GM18519 (cell line): ENCODE results near the gene TSPAN9.

ENCODE experiments used
- ATAC-seq: cut with Tn5 transposase; IDR thresholded peaks from one replicate; pipeline ENCODE4 v1.9.1; 2021; ENCODE audit warnings: mild to moderate bottlenecking, moderate library complexity; ENCODE audit not compliant: unreplicated experiment, low FRiP score

TSPAN9 gene

GRCh38 chr12:3200814-3201233 is 123.6 kb downstream of the TSPAN9 start:
- ATAC-seq, result no peak

GRCh38 chr12:3201339-3202051 is 124.3 kb downstream of the TSPAN9 start:
- ATAC-seq, result no peak

- ATAC-seq, result no peak
Measured at GRCh38 chr12:3202096-3202495, 124.9 kb downstream of the TSPAN9 start.

- ATAC-seq, result no peak
Measured at GRCh38 chr12:3202734-3203446, 125.7 kb downstream of the TSPAN9 start.

GRCh38 chr12:3203713-3204112 is 126.5 kb downstream of the TSPAN9 start:
- ATAC-seq, result no peak

- ATAC-seq, result no peak
Measured at GRCh38 chr12:3204143-3204542, 127.0 kb downstream of the TSPAN9 start.

- no peak for ATAC-seq
Measured at GRCh38 chr12:3204730-3205531, 127.8 kb downstream of the TSPAN9 start.

GRCh38 chr12:3205742-3206519 is 128.8 kb downstream of the TSPAN9 start:
- ATAC-seq, result no peak

GRCh38 chr12:3206536-3207072 is 129.4 kb downstream of the TSPAN9 start:
- no peak for ATAC-seq

- ATAC-seq, result no peak
Measured at GRCh38 chr12:3207175-3207574, 130.0 kb downstream of the TSPAN9 start.

GRCh38 chr12:3207858-3208257 is 130.7 kb downstream of the TSPAN9 start:
- ATAC-seq, result no peak

GRCh38 chr12:3213188-3213587 is 136.0 kb downstream of the TSPAN9 start:
- no peak for ATAC-seq

GRCh38 chr12:3213768-3214167 is 136.6 kb downstream of the TSPAN9 start:
- no peak for ATAC-seq

GRCh38 chr12:3214526-3215365 is 137.6 kb downstream of the TSPAN9 start:
- ATAC-seq, result no peak

- no peak for ATAC-seq
Measured at GRCh38 chr12:3215410-3215975, 138.3 kb downstream of the TSPAN9 start.

- ATAC-seq, result no peak
Measured at GRCh38 chr12:3216097-3216496, 138.9 kb downstream of the TSPAN9 start.

GRCh38 chr12:3216726-3217682 is 139.8 kb downstream of the TSPAN9 start:
- no peak for ATAC-seq

GRCh38 chr12:3217683-3218079 is 140.5 kb downstream of the TSPAN9 start:
- ATAC-seq, result no peak
